Inflammatory macrophage treated with lipopolysaccharide for 1 hour (primary cell): Measurements from ENCODE around the gene TCIRG1.
"Not testable (repeated sequence)": the region's sequence is repeated elsewhere in the genome, so short reads cannot be mapped to it uniquely, and the experiment has no call there.

Experiments
- DNase-seq, 2 donors: peaks; one replicate each; pipeline ENCODE4 v3.0.0-alpha.2; 2020 to 2022

Gene TCIRG1

GRCh38 chr11:68090706-68091105 is 51.9 kb downstream of the TCIRG1 start:
- DNase-seq, result peak; percentile 32 to 50

GRCh38 chr11:68092411-68092810 is 53.6 kb downstream of the TCIRG1 start:
- DNase-seq, result no peak

GRCh38 chr11:68092946-68093345 is 54.1 kb downstream of the TCIRG1 start:
- not testable (repeated sequence) for DNase-seq

- no peak for DNase-seq
These were observed 54.7 kb downstream of the TCIRG1 start for GRCh38 chr11:68093565-68093964.

GRCh38 chr11:68096962-68097361 is 58.1 kb downstream of the TCIRG1 start:
- no peak for DNase-seq

- no peak for DNase-seq
These were observed 60.2 kb downstream of the TCIRG1 start for GRCh38 chr11:68099057-68099456.

GRCh38 chr11:68099474-68100405 is 60.9 kb downstream of the TCIRG1 start:
- DNase-seq, result no peak
